GM12872 (cell line): ENCODE measurements around the gene STT3A.

Experiments used
- TF ChIP-seq, protein P1 (sequence below): IDR thresholded peaks from 3 replicates; pipeline ENCODE4 v1.5.1; 2011; ENCODE audit warnings: low read depth, mild to moderate bottlenecking, low read length, moderate library complexity; ENCODE audit not compliant: insufficient read depth

Gene STT3A

DNA sequence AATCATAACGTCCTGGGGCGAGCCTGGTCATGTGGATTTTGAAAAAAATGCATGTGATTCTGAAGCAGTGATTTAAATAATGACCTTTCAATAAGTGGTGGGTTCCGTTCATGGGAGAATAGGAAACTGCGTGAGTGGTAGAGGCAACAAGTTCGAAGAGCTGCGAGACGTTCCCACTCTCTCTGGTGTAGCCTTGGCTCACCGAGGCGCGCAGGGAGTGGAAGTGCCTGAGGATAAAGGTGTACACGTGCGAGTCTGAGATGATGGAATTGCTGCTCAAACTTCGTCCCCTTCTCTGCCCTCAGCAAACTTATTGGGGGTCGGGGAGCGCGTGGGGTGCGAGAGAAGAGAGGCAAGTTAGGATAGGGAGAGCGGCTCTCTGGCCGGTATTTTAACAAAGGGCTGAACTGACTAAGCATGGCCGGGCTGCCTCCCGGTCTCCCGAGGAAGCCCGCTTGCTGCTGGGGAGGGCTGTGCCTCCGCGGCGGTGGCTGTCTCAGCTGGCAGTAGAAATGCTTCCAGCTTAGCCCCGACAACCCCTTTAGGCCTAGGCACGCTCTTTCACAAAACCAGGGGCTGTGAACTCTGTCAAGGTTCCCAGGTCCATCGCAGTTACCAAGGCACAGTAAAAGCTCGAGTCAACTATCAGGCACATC, 875 bp upstream of the STT3A start:
- TF ChIP-seq, protein P1, sequence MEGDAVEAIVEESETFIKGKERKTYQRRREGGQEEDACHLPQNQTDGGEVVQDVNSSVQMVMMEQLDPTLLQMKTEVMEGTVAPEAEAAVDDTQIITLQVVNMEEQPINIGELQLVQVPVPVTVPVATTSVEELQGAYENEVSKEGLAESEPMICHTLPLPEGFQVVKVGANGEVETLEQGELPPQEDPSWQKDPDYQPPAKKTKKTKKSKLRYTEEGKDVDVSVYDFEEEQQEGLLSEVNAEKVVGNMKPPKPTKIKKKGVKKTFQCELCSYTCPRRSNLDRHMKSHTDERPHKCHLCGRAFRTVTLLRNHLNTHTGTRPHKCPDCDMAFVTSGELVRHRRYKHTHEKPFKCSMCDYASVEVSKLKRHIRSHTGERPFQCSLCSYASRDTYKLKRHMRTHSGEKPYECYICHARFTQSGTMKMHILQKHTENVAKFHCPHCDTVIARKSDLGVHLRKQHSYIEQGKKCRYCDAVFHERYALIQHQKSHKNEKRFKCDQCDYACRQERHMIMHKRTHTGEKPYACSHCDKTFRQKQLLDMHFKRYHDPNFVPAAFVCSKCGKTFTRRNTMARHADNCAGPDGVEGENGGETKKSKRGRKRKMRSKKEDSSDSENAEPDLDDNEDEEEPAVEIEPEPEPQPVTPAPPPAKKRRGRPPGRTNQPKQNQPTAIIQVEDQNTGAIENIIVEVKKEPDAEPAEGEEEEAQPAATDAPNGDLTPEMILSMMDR, result no peak

GRCh38 chr11:125593114-125593820, 615 bp downstream of the STT3A start:
- TF ChIP-seq, protein P1, result no peak

DNA sequence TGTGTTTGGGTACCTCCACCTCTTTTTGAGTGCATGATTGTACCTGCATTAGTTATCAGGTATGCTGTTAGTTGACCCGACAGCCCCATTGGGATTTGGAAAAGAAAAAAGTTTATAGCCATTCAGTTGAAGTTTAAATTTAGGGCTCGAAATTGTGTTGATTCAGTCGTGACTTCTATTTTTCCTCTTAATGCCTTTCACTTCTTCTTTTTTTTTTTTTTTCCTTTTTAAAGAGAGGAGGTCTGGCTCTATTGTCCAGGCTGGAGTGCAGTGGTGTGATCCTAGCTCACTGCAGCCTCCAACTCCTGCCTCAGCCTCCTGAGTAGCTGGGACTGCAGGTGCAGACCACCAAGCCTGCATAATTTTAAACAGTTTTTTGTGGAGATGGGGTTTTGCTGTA, 2.3 kb downstream of the STT3A start:
- TF ChIP-seq, protein P1, result no peak

- TF ChIP-seq, protein P1, result no peak
Measured at GRCh38 chr11:125600663-125601062, 8.0 kb downstream of the STT3A start.

- TF ChIP-seq, protein P1, result no peak
Measured at GRCh38 chr11:125603207-125603606, 10.6 kb downstream of the STT3A start.

- TF ChIP-seq, protein P1, result no peak
Measured at GRCh38 chr11:125605417-125605816, 12.8 kb downstream of the STT3A start.

DNA sequence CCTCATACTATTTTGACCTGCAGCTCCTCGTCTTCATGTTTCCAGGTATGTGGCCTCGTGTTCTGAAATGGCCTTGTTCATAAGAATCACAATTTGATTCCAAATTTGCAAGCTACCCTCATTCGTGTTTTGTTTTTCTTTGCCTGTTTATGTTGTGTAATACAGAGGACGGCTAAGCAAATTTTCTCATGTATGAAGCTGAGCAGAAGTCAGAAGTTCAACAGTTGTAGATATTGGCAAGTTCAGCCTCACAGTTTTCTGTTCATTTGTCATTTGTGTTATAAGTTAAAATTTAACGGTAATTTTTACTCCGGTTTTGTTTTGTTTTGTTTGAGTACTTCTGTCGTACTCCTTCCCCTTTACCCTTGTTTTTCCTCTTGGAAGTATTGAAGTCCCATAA, 16.9 kb downstream of the STT3A start:
- TF ChIP-seq, protein P1, result no peak
